HCT116 (cell line): Measurements from ENCODE around the gene ZSWIM4. TPM values are rescaled to one million over a fixed set of nuclear protein-coding genes. Genes with fewer than 3 reads are reported as not detected.

ENCODE experiments used
- ATAC-seq: fragments of 200-7000 bp; cut with Tn5 transposase; 2 replicates; pipeline ENCODE4 v1.9.1; 2020; ENCODE audit warnings: mild to moderate bottlenecking, moderate library complexity
- BruUV-seq: library from RNA; stranded (reverse); fragments of 400-500 nt; replicated peaks from 2 replicates; lab custom pipeline; 2021; lab: Mats Ljungman, UMichigan
- CTCF ChIA-PET: fragments of 300-600 bp; sonication (Branson Sonifier 250); formaldehyde crosslinking; loops from one replicate; lab custom pipeline; 2021; ENCODE audit warnings: antibody characterized with exemption; lab: Charles Lee
- POLR2A ChIA-PET: fragments of 300-600, 350-600 bp; sonication (Branson Sonifier 250); formaldehyde crosslinking; loops from one replicate; lab custom pipeline; 2021; ENCODE audit warnings: antibody characterized with exemption; lab: Charles Lee
- RAD21 ChIA-PET, 2 experiments: fragments of 300-600 bp; sonication (Branson Sonifier 250); formaldehyde crosslinking; loops; one replicate each; lab custom pipeline; 2023; ENCODE audit warnings: low total read pairs in 2 of 2; ENCODE audit not compliant: uncharacterized antibody in 2 of 2, unreplicated experiment in 2 of 2, low non-redundant PET in 1 of 2; lab: Charles Lee
- DNase-seq: peaks from one replicate; pipeline ENCODE4 v3.0.0-alpha.2; 2010; ENCODE audit warnings: low read depth, low spot score
- H2AFZ ChIP-seq: fragments of 200-600 bp; shearing (Covaris generic), sonication (generic); 2 replicates; pipeline ENCODE4 v1.6.1; 2017; ENCODE audit warnings: low read depth, mixed run types, mixed read lengths, antibody characterized with exemption, low read length; ENCODE audit not compliant: poor library complexity, severe bottlenecking
- H3K27ac ChIP-seq: 2 replicates; pipeline ENCODE4 v1.5.1; 2012; ENCODE audit warnings: low read depth, low read length
- H3K27me3 ChIP-seq: fragments of 200-600 bp; sonication (generic); 2 replicates; pipeline ENCODE4 v1.6.1; 2016; ENCODE audit warnings: mixed run types, low read length, mixed read lengths; ENCODE audit not compliant: insufficient read depth
- H3K36me3 ChIP-seq, 2 experiments: fragments of 200-500 bp in 1 of 2; fragments of 200-600 bp in 1 of 2; sonication (Bioruptor generic) in 1 of 2; sonication (generic) in 1 of 2; 2 replicates each; pipeline versions ENCODE4 v1.5.1 to v1.6.1; 2014 to 2016; ENCODE audit warnings: low read length in 2 of 2, inconsistent platforms in 1 of 2, mixed read lengths in 1 of 2, mixed run types in 1 of 2; ENCODE audit not compliant: insufficient read depth in 2 of 2, control insufficient read depth in 1 of 2
- H3K4me1 ChIP-seq, 2 experiments: fragments of 200-600 bp in 1 of 2; sonication (generic) in 1 of 2; 2 replicates each; pipeline versions ENCODE4 v1.5.1 to v1.6.1; 2012 to 2017; ENCODE audit warnings: low read length in 2 of 2, inconsistent platforms in 1 of 2, mild to moderate bottlenecking in 1 of 2, mixed read lengths in 1 of 2, mixed run types in 1 of 2, moderate library complexity in 1 of 2; ENCODE audit not compliant: insufficient read depth in 2 of 2, control insufficient read depth in 1 of 2
- H3K4me2 ChIP-seq: fragments of 200-600 bp; sonication (generic); 2 replicates; pipeline ENCODE4 v1.6.1; 2017; ENCODE audit warnings: mixed run types, low read length, mixed read lengths
- H3K4me3 ChIP-seq, 2 experiments: fragments of 200-600 bp in 1 of 2; sonication (generic) in 1 of 2; replicated peaks in 1 of 2; 2 replicates each; pipeline ENCODE4 v1.5.1; 2011 to 2016; ENCODE audit warnings: low read length in 2 of 2, control low read depth in 1 of 2, low read depth in 1 of 2, mild to moderate bottlenecking in 1 of 2, mixed read lengths in 1 of 2, mixed run types in 1 of 2
- H3K79me2 ChIP-seq: fragments of 200-600 bp; sonication (generic); 2 replicates; pipeline ENCODE4 v1.6.1; 2017; ENCODE audit warnings: mild to moderate bottlenecking, mixed run types, low read length, moderate library complexity, mixed read lengths; ENCODE audit not compliant: insufficient read depth
- H3K9ac ChIP-seq: fragments of 200-600 bp; sonication (generic); 2 replicates; pipeline ENCODE4 v1.6.1; 2016; ENCODE audit warnings: low read length, mixed read lengths
- H3K9me2 ChIP-seq: fragments of 200-600 bp; sonication (generic), shearing (Covaris generic); 2 replicates; pipeline ENCODE4 v1.6.1; 2017; ENCODE audit warnings: mixed run types, mild to moderate bottlenecking, moderate library complexity; ENCODE audit not compliant: insufficient read depth
- H3K9me3 ChIP-seq, 2 experiments: fragments of 200-500 bp in 1 of 2; fragments of 200-600 bp in 1 of 2; sonication (Bioruptor generic) in 1 of 2; sonication (generic) in 1 of 2; 2 replicates each; pipeline ENCODE4 v1.6.1; 2014 to 2017; ENCODE audit warnings: low read length in 2 of 2, mixed read lengths in 2 of 2, inconsistent platforms in 1 of 2, low read depth in 1 of 2, mild to moderate bottlenecking in 1 of 2, mixed run types in 1 of 2, moderate library complexity in 1 of 2; ENCODE audit not compliant: control insufficient read depth in 1 of 2, insufficient read depth in 1 of 2
- H4K20me1 ChIP-seq: fragments of 200-600 bp; sonication (generic), shearing (Covaris generic); 2 replicates; pipeline ENCODE4 v1.6.1; 2017; ENCODE audit warnings: mixed run types, mild to moderate bottlenecking, moderate library complexity; ENCODE audit not compliant: insufficient read depth
- ATF3 ChIP-seq: IDR thresholded peaks from 2 replicates; pipeline ENCODE4 v1.6.1; 2012
- CEBPB ChIP-seq: IDR thresholded peaks from 2 replicates; pipeline ENCODE4 v1.6.1; 2012; ENCODE audit warnings: low read depth
- EGR1 ChIP-seq: IDR thresholded peaks from 2 replicates; pipeline ENCODE4 v1.6.1; 2012; ENCODE audit warnings: low read depth
- EZH2 ChIP-seq: fragments of 200-600 bp; sonication (generic); IDR thresholded peaks from 2 replicates; pipeline ENCODE4 v1.6.1; 2017; ENCODE audit warnings: antibody characterized with exemption, mixed run types
- EZH2phosphoT487 ChIP-seq: fragments of 200-600 bp; IDR thresholded peaks from 2 replicates; pipeline ENCODE4 v1.6.1; 2018; ENCODE audit warnings: antibody characterized with exemption, borderline replicate concordance
- FOSL1 ChIP-seq: IDR thresholded peaks from 2 replicates; pipeline ENCODE4 v1.6.1; 2012; ENCODE audit warnings: low read depth
- JUND ChIP-seq: IDR thresholded peaks from 2 replicates; pipeline ENCODE4 v1.6.1; 2012
- POLR2A ChIP-seq: IDR thresholded peaks from 2 replicates; pipeline ENCODE4 v1.7.0; 2011; ENCODE audit warnings: borderline replicate concordance; ENCODE audit not compliant: insufficient read depth, insufficient read length; ENCODE audit errors: extremely low read depth
- POLR2AphosphoS5 ChIP-seq: IDR thresholded peaks from 2 replicates; pipeline ENCODE4 v1.6.1; 2011; ENCODE audit warnings: mild to moderate bottlenecking, low read depth, low read length, moderate library complexity
- RAD21 ChIP-seq: IDR thresholded peaks from 2 replicates; pipeline ENCODE4 v1.6.1; 2012; ENCODE audit warnings: low read depth, mild to moderate bottlenecking
- REST ChIP-seq: IDR thresholded peaks from 2 replicates; pipeline ENCODE4 v1.6.1; 2012; ENCODE audit warnings: low read depth
- SIN3A ChIP-seq: IDR thresholded peaks from 2 replicates; pipeline ENCODE4 v1.6.1; 2012; ENCODE audit warnings: low read depth
- TCF7L2 ChIP-seq: IDR thresholded peaks from 2 replicates; pipeline ENCODE4 v1.7.0; 2011; ENCODE audit warnings: borderline replicate concordance, inconsistent platforms; ENCODE audit not compliant: insufficient read depth, insufficient read length; ENCODE audit errors: extremely low read depth
- ZBTB33 ChIP-seq: IDR thresholded peaks from 2 replicates; pipeline ENCODE4 v1.6.1; 2011; ENCODE audit warnings: mild to moderate bottlenecking, low read length, moderate library complexity; ENCODE audit not compliant: insufficient replicate concordance; ENCODE audit errors: extremely low read depth
- ZFX ChIP-seq: fragments of 450-650 bp; IDR thresholded peaks from 2 replicates; pipeline ENCODE4 v1.6.1; 2017
- ZNF274 ChIP-seq: fragments of 200-500 bp; sonication (Bioruptor generic); IDR thresholded peaks from 2 replicates; pipeline ENCODE4 v1.6.1; 2014; ENCODE audit warnings: mild to moderate bottlenecking, low read depth, low read length, inconsistent platforms
- intact Hi-C: fragments of 100-400 bp; cut with micrococcal nuclease; formaldehyde crosslinking; loops from 2 replicates; pipeline ENCODE4 v1.10.0; 2022
- total RNA-seq: library from RNA; stranded (reverse); gene quantifications from one replicate; pipeline ENCODE4 v1.2.1, GENCODE V29; 2021; ENCODE audit not compliant: unreplicated experiment

The ZSWIM4 gene
- total RNA-seq, 1 experiment from 2014 or later: 9.8 TPM

- no peak overlapping the region for H3K9ac ChIP-seq
- intact Hi-C loops: no loop called here
- no peaks in the 10 kb centered on the region for H3K36me3 ChIP-seq
Observed at GRCh38 chr19:13823901-13824300, 28.7 kb downstream of the ZSWIM4 start.

GRCh38 chr19:13824703-13825102 is 29.5 kb downstream of the ZSWIM4 start:
- intact Hi-C loops: no loop called here
- Histone ChIP-seq H3K9me2 (no peaks in the 10 kb centered on the region), H3K9ac (no peak overlapping the region), H3K36me3 (no peaks in the 10 kb centered on the region), H3K27me3 (no peaks in the 10 kb centered on the region), H3K4me2 (no peak overlapping the region), H3K4me1 (peaks cover 3 to 15% of the 10 kb centered on the region in 2 experiments), H4K20me1 (no peaks in the 10 kb centered on the region), H3K9me3 (no peaks in the 10 kb centered on the region), H3K4me3 (no peak overlapping the region), H3K27ac (no peak overlapping the region), H2AFZ (no peak overlapping the region), H3K79me2 (no peaks in the 10 kb centered on the region)
- ChIA-PET CTCF (no interaction called here), RAD21 (interaction anchor here in 1 of 2 experiments (0.6 kb wide), 1 partner anchor 39 kb away, joined by 4 read pairs; no protein-coding TSS in a partner anchor), POLR2A (interaction anchor here (1.0 kb wide), 1 partner anchor 34 kb away, joined by 3 read pairs; no protein-coding TSS in a partner anchor)
- ATAC-seq: no peak
- TF ChIP-seq CEBPB: no peak
- no peak for TF ChIP-seq JUND
- no peak for TF ChIP-seq RAD21
- no peak for TF ChIP-seq ATF3
- TF ChIP-seq EGR1: no peak
- TF ChIP-seq REST: no peak
- no peak for TF ChIP-seq EZH2phosphoT487
- TF ChIP-seq FOSL1: no peak
- no peak for TF ChIP-seq SIN3A
- TF ChIP-seq ZBTB33: no peak
- TF ChIP-seq TCF7L2: no peak
- TF ChIP-seq EZH2: no peak
- TF ChIP-seq POLR2AphosphoS5: no peak
- no TSS peak for BruUV-seq
- no peak for DNase-seq

More at GRCh38 chr19:13823901-13824300, 28.7 kb downstream of the ZSWIM4 start:
- Histone ChIP-seq H3K9me2 (no peaks in the 10 kb centered on the region), H3K9me3 (no peaks in the 10 kb centered on the region), H3K79me2 (no peaks in the 10 kb centered on the region), H3K27me3 (no peaks in the 10 kb centered on the region), H2AFZ (no peak overlapping the region), H3K4me3 (no peak overlapping the region), H4K20me1 (no peaks in the 10 kb centered on the region), H3K4me1 (peaks cover 3 to 15% of the 10 kb centered on the region in 2 experiments), H3K4me2 (no peak overlapping the region), H3K27ac (no peak overlapping the region)
- TF ChIP-seq POLR2A (no peak), ZNF274 (no peak), ZFX (no peak)
- CTCF ChIA-PET: no interaction called here
- POLR2A ChIA-PET: interaction anchor here (1.0 kb wide), 1 partner anchor 35 kb away, joined by 3 read pairs; no protein-coding TSS in a partner anchor
- RAD21 ChIA-PET: no interaction called here
- ATAC-seq (no peak), DNase-seq (no peak)
- BruUV-seq: no TSS peak
